Measurements from ENCODE around the gene C18orf54.
A peak's percentile ranks its signal among the peaks of the same experiment; 100 is the strongest.
"Not testable (repeated sequence)": the region's sequence is repeated elsewhere in the genome, so short reads cannot be mapped to it uniquely, and the experiment has no call there.

The C18orf54 gene

GRCh38 chr18:54357660-54358494 lies at the start of gene C18orf54, which contains the start of gene STARD6:
Gene C18orf54 (plus strand): TSS chr18:54357906. CDS start chr18:54360573, 2,667 bp downstream.
Gene STARD6 (minus strand): TSS chr18:54357858. CDS start chr18:54354573, 3,285 bp downstream.
- TF ChIP-seq CTCF (IDR thresholded peaks at IDR 0.05; ENCODE audit: low read depth, low read length, missing control alignments), result peak; percentile 47
- peak; percentile 56 for DNase-seq (ENCODE audit: extremely low read depth, low read depth)
- H3K4me3 ChIP-seq (replicated peaks; ENCODE audit: low read depth, low read length), result peak within 1 kb of the TSS; percentile 75

- not testable (repeated sequence) for DNase-seq (ENCODE audit: extremely low read depth, low read depth); H3K4me3 ChIP-seq (replicated peaks; ENCODE audit: low read depth, low read length)
Observed at GRCh38 chr18:54309564-54309963, 48.1 kb upstream of the C18orf54 start.

GRCh38 chr18:54316071-54316820 lies 41.5 kb upstream of the C18orf54 start:
- no peak overlapping the region for H3K4me3 ChIP-seq (replicated peaks; ENCODE audit: low read depth, low read length)
- DNase-seq (ENCODE audit: extremely low read depth, low read depth), result no peak
- TF ChIP-seq CTCF (IDR thresholded peaks at IDR 0.05; ENCODE audit: low read depth, low read length, missing control alignments), result no peak

GRCh38 chr18:54323561-54323960 lies 34.1 kb upstream of the C18orf54 start:
- H3K4me3 ChIP-seq (replicated peaks; ENCODE audit: low read depth, low read length), result no peak overlapping the region
- DNase-seq (ENCODE audit: extremely low read depth, low read depth), result no peak
- no peak for TF ChIP-seq CTCF (IDR thresholded peaks at IDR 0.05; ENCODE audit: low read depth, low read length, missing control alignments)

GRCh38 chr18:54323970-54324369 lies 33.7 kb upstream of the C18orf54 start:
- no peak overlapping the region for H3K4me3 ChIP-seq (replicated peaks; ENCODE audit: low read depth, low read length)
- TF ChIP-seq CTCF (IDR thresholded peaks at IDR 0.05; ENCODE audit: low read depth, low read length, missing control alignments), result no peak
- DNase-seq (ENCODE audit: extremely low read depth, low read depth), result no peak

GRCh38 chr18:54327818-54328217 lies 29.9 kb upstream of the C18orf54 start:
- no peak overlapping the region for H3K4me3 ChIP-seq (replicated peaks; ENCODE audit: low read depth, low read length)
- TF ChIP-seq CTCF (IDR thresholded peaks at IDR 0.05; ENCODE audit: low read depth, low read length, missing control alignments), result no peak
- DNase-seq (ENCODE audit: extremely low read depth, low read depth), result no peak

- TF ChIP-seq CTCF (IDR thresholded peaks at IDR 0.05; ENCODE audit: low read depth, low read length, missing control alignments), result no peak
Observed at GRCh38 chr18:54329787-54330186, 27.9 kb upstream of the C18orf54 start.

More at GRCh38 chr18:54329787-54330186, 27.9 kb upstream of the C18orf54 start:
- no peak for DNase-seq (ENCODE audit: extremely low read depth, low read depth)
- H3K4me3 ChIP-seq (replicated peaks; ENCODE audit: low read depth, low read length), result no peak overlapping the region

Data from HFF-Myc (cell line).